Measurements from ENCODE around the gene CCDC167.

CCDC167 gene

GRCh38 chr6:37492991-37493660, 6.6 kb downstream of the CCDC167 start:
- no peak for DNase-seq (ENCODE audit: low read depth)
- no peak overlapping the region for H3K4me3 ChIP-seq (ENCODE audit: low read depth, low read length)
- TF ChIP-seq MYC (IDR thresholded peaks at IDR 0.05; ENCODE audit: low read depth, low read length) (no peak), MAX (IDR thresholded peaks at IDR 0.05; ENCODE audit: low read depth, low read length) (no peak), CTCF (IDR thresholded peaks at IDR 0.05; ENCODE audit: low read depth, low read length) (no peak), POLR2A (IDR thresholded peaks at IDR 0.05; ENCODE audit: extremely low read depth, insufficient read length) (no peak)

- DNase-seq (ENCODE audit: low read depth) = no peak
- TF ChIP-seq POLR2A (IDR thresholded peaks at IDR 0.05; ENCODE audit: extremely low read depth, insufficient read length) (no peak), CTCF (IDR thresholded peaks at IDR 0.05; ENCODE audit: low read depth, low read length) (no peak), MAX (IDR thresholded peaks at IDR 0.05; ENCODE audit: low read depth, low read length) (no peak), MYC (IDR thresholded peaks at IDR 0.05; ENCODE audit: low read depth, low read length) (no peak)
- H3K4me3 ChIP-seq (ENCODE audit: low read depth, low read length) = no peak overlapping the region
Observed at GRCh38 chr6:37492236-37492972, 7.3 kb downstream of the CCDC167 start.

- no peak overlapping the region for H3K4me3 ChIP-seq (ENCODE audit: low read depth, low read length)
- DNase-seq (ENCODE audit: low read depth) = no peak
- no peak for TF ChIP-seq MYC (IDR thresholded peaks at IDR 0.05; ENCODE audit: low read depth, low read length)
- no peak for TF ChIP-seq POLR2A (IDR thresholded peaks at IDR 0.05; ENCODE audit: extremely low read depth, insufficient read length)
- TF ChIP-seq MAX (IDR thresholded peaks at IDR 0.05; ENCODE audit: low read depth, low read length) = no peak
- no peak for TF ChIP-seq CTCF (IDR thresholded peaks at IDR 0.05; ENCODE audit: low read depth, low read length)
Observed at GRCh38 chr6:37491830-37492208, 7.9 kb downstream of the CCDC167 start.

GRCh38 chr6:37491171-37491829, 8.4 kb downstream of the CCDC167 start:
- DNase-seq (ENCODE audit: low read depth) = no peak
- no peak for TF ChIP-seq MYC (IDR thresholded peaks at IDR 0.05; ENCODE audit: low read depth, low read length)
- TF ChIP-seq CTCF (IDR thresholded peaks at IDR 0.05; ENCODE audit: low read depth, low read length) = no peak
- TF ChIP-seq MAX (IDR thresholded peaks at IDR 0.05; ENCODE audit: low read depth, low read length) = no peak
- TF ChIP-seq POLR2A (IDR thresholded peaks at IDR 0.05; ENCODE audit: extremely low read depth, insufficient read length) = no peak
- no peak overlapping the region for H3K4me3 ChIP-seq (ENCODE audit: low read depth, low read length)

GRCh38 chr6:37490536-37491170, 9.0 kb downstream of the CCDC167 start:
- H3K4me3 ChIP-seq (ENCODE audit: low read depth, low read length) = no peak overlapping the region
- no peak for DNase-seq (ENCODE audit: low read depth)
- TF ChIP-seq MAX (IDR thresholded peaks at IDR 0.05; ENCODE audit: low read depth, low read length) (no peak), POLR2A (IDR thresholded peaks at IDR 0.05; ENCODE audit: extremely low read depth, insufficient read length) (no peak), MYC (IDR thresholded peaks at IDR 0.05; ENCODE audit: low read depth, low read length) (no peak), CTCF (IDR thresholded peaks at IDR 0.05; ENCODE audit: low read depth, low read length) (no peak)

Data from NB4 (cell line).